G401.6 (cell line): ENCODE measurements around the gene SCP2.

ENCODE experiments used
- FAIRE-seq: peaks from 2 replicates; lab custom pipeline; 2012; peaks lifted over from hg19 to GRCh38; lab: Jason Lieb, UNC

SCP2 gene

DNA sequence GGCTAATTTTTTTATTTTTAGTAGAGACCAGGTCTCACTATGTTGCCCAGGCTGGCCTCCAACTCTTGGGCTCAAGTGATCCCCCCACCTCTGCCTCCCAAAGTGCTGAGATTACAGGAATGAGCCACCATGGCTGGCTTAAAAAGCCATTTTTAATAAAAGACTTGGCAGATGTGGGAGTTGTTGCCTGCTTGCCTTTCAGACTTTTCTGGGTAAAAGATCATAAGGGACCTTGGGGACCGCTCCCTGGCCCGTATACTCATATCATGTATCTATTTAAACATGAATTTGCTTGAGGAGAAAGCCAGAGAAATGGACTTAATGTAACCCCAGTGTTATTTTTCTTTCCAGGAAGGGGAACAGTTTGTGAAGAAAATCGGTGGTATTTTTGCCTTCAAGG, 111.5 kb downstream of the SCP2 start:
- no peak for FAIRE-seq

DNA sequence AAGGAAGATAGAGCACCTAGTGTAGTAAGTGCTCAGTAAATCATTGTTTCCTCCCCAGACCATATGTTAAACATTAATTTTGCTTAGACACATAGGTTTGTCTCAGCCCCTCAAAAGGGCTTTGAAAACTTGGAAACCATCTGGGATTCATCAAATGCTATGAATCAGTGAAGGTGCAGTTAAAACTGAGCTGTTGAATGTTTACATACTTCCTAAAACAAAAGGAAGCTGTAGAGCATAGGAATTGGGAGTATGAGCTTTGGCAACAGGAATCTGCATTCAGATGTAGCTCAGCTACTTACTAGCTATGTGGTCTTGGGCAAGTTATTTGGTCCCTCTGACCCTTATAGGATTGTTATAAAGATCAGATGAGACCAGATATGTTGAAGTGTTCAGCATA, 116.2 kb downstream of the SCP2 start:
- FAIRE-seq, result no peak

DNA sequence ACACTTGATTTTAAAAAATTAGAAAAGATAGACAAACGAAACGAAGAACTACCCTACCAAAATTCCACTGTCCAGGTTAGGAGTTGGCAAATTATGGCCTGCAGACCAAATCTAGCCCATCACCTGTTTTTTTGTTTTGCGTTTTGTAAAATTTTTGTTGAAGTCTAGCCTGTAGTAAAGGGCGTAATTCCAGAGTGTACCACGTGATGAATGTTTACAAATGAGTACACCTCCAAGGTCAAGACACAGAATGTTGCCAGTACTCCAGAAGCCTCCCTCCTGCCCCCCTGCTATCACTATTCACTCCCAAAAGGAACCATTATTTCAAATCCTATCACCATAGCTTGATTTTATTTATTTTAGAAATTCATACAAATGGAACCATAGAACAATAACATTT, 117.8 kb downstream of the SCP2 start:
- FAIRE-seq, result no peak

DNA sequence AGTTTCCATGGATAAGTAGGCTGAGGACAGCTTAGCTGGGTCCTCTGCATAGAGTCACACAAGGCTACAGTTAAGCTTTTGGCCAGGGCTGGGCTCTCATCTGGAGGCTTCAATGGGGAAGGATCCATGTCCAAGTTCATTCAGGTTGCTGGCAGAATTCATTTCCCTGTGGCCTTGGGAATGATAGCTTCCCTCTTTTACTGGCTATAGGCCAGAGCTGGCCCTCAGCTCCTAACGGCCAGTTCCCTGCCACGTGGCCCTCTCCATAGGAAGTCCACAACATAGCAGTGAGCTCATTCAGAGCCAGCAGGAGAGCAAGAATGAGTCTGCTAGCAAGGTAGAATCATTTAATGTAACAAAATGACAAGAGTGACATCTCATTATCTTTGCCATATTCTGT, 119.9 kb downstream of the SCP2 start:
- FAIRE-seq, result no peak

DNA sequence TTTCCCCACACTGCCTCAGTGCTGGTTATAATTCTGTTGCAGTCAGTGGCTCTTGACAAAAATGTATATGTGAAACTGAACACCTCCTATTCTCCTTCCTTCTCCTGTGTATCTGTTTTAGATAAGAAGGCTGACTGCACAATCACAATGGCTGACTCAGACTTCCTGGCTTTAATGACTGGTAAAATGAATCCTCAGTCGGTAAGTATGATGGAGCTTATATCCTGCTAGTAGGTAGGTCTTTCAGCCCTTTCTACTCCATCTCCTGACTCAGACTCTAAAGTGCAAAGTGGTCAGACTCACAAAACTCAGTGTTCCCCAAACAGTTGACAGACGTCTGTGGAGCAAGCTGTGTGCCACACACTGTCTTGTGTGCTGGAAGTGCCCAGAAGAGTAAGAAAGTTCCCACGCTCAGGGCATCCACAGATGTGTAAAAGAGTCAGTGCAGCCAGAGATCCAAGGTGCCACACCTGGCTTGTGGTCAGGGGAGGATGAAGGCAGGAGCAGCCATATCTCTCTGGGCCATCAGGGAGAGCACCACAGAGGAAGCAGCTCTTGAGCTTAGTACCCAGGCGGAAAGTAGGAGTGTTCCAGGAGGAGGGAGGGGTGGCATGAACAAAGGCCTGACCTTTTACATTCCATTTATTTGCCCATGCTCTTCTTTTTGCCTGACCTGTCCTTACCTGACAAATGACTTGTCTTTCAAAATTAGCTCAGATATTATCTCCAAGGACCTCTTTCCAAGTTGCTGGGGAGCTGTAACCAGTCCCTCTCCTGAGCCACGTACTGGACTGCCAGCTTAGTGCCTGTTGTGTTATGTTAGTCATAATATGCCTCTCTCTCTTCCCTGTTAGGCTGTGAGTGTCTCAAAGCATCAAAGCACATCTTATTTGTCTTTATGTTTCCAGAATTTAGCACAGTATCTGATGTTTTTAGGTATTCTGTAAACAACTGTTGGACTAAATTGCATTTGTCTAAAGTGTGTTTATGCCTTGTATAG, 121.0 kb downstream of the SCP2 start:
- no peak for FAIRE-seq

DNA sequence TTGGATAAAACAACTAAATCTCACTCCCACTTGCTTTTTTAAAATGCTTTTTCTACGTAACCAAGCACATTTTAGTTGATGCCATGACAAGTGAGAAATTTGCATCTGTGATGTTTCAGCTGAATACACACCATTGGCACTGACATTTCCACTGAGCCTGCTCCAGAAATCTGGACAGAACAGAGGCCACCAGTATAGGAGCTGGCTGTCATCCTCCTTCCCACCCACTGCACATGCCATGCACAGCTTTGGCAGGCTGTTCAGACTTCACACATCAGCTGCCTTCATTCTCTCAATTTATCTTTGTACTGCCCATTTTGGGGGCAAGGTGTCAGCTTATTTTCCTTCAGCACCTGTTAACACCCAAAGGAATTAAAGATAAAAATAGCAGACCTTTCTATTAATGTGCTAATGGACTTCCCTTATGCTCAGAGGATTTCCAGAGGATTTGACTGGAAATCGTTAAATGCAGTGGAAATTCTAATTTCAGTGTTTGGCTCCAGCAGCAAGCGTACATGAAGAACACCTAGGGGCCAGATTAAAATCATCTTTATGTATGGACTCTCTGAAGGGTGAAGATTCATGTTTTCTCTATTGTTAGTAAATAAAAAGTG, 122.0 kb downstream of the SCP2 start:
- FAIRE-seq, result no peak

DNA sequence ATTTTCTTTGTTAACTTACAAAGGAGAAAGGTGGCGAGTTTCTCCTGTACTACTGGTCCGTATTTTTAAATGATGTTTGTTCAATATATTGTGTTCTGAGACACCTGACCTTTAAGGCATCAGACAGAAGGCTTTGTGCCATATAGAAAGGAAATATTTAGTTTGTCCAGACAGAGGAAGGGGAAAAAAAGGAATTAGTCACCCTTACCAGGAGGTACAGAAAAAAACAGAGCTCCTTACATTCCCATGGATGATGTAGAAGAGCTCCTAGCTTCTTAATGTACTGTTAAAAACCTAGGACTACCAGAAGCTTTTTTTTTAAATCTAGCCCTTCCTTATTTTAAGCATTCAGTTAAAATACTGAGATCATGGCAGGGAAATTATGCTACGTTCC, 122.5 kb downstream of the SCP2 start:
- FAIRE-seq, result no peak

DNA sequence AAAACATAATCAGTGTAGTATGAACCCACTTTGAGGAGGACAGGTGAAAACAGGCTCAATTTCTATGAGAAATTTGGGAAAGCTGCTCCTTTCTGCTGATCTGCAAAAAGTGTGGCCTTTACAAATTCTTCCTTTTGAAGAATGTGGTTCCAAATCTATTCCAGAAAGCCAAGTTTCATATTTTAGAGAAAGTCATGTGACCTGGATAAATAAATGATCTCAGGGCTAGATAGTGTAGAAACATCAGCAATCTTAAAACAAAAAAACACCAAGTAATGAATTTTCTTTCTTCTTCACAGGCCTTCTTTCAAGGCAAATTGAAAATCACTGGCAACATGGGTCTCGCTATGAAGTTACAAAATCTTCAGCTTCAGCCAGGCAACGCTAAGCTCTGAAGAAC, 123.2 kb downstream of the SCP2 start:
- FAIRE-seq, result no peak

DNA sequence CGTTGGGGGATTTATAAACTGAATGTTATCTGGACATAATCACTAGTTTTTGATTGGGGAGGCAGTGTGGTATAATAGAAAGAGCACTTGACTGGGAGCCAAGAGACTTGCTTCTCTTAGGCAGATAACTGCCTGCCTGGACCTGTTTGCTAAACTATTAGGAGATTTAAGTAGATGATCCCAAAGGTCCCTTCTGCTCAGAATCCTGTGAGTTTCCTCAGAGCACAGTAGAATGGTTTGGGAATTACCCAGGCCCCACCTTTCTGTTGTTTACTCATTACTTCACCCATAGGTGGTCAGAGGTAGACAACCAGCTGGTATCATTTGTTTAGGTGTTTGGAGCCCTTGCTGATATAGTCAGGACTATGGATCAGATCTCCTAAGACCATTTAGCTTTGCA, 124.6 kb downstream of the SCP2 start:
- no peak for FAIRE-seq

DNA sequence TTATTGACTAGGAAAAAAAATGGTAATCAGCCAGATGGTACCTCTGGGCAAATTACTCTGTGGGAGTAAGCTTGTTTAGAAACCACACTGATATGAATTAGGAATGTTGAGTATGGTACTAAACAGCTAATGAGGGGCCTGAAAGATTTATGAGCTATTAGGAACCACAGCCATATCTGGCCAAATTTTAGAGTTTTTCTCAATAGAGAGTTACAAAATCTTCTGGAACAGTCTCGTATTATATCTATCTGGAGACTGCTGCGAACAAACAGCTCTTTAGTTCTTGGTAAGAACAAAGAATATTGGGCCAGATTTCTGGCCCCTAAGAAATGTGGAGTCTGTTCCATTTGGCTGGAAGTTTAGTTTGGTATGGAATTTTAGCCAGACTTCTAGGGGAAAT, 130.1 kb downstream of the SCP2 start:
- FAIRE-seq, result no peak

DNA sequence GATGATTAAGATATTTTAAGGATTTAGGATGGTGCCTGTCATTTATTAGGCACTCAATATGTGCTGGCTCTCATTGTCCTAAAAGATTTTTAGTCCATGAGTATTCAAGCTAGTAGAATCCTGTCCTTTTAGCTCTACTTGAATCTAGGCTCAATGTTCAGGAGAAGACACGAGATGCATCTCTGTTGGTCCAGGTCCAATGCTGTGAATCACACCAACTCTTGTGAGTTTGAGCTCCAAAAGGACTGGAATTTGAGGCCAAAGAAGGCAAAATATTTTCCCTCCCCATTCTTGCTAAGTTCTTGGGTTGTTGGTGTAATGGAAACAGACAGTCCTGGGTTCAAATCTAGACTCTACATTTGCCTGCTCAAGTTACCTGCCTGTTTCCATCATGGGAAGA, 133.5 kb downstream of the SCP2 start:
- no peak for FAIRE-seq

DNA sequence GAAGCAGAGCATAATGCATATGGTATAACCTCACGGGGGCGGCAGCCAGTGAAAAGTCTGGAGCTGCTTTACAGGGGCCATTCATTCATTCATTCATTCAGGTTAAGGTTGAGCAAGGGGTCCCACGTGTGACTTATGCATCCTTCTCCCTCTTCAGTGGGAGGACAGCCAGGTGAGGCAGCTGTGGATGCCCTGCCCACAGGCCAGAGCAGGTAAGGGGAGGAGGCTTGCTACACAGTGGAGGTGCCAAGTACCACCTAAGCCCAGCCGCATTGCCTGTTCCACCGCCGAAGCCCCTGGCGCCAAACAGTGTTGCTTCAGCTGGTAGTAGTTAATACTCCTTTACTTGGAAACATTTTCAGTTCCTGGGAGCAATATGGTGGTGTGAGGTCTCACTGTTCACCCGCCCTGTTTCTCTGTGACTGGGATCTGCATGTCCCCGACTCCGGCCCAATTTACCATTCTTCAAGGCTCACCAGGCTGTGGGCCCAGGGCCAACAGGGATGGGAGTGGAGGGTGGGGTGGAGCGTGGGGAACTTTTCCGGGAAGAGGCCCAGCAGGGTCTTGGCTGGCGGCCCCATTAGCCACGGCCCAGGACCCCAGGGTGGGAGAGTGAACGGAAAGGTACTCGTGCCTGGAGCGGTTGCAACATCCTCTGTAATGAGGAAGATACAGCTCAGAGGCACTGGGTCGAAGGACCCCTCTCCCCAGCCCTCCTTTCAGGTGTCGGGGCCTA, 134.2 kb downstream of the SCP2 start:
- no peak for FAIRE-seq

DNA sequence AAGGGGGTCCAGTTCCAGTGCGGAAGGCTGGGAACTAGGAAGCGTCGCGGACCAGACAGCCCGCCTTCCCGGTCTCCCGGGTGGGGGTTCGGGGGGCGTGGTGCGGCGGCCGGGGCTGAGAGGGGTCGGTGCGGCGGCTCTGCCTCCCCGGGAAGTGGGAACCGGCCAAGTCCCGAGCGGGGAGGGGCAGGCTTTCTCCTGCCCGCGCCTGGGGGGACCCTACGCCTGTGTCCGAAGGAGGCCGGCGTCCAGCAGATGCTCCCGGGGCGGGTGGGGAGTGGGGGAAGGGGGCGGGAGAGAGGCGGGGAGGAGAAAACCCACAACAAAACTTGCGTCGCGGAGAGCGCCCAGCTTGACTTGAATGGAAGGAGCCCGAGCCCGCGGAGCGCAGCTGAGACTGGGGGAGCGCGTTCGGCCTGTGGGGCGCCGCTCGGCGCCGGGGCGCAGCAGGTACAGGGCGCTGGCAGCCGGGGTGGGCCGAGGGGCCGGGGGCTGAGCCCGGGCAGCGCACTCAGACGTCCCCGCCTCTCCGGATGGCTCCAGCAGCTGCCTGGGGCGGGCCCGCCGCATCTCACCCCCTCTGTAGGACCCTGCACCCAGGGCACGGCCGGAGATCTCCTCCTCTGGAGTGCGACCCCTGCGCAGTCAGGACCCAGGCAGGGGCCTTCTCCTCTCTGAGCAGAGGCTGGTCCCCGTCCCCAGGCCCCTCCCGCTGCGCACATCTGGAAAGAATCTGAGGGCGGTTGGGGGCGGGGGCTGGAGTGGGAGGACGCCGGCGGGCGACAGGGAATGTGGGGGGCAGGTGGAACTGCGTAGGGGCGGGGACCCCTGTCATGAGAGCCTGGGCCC, 135.0 kb downstream of the SCP2 start, which contains the start of gene PODN:
PODN (plus strand) TSS at position 355 of the 849 bp plus-strand sequence. CDS start 7,643 bp downstream, outside the sequence.
- FAIRE-seq, result no peak

DNA sequence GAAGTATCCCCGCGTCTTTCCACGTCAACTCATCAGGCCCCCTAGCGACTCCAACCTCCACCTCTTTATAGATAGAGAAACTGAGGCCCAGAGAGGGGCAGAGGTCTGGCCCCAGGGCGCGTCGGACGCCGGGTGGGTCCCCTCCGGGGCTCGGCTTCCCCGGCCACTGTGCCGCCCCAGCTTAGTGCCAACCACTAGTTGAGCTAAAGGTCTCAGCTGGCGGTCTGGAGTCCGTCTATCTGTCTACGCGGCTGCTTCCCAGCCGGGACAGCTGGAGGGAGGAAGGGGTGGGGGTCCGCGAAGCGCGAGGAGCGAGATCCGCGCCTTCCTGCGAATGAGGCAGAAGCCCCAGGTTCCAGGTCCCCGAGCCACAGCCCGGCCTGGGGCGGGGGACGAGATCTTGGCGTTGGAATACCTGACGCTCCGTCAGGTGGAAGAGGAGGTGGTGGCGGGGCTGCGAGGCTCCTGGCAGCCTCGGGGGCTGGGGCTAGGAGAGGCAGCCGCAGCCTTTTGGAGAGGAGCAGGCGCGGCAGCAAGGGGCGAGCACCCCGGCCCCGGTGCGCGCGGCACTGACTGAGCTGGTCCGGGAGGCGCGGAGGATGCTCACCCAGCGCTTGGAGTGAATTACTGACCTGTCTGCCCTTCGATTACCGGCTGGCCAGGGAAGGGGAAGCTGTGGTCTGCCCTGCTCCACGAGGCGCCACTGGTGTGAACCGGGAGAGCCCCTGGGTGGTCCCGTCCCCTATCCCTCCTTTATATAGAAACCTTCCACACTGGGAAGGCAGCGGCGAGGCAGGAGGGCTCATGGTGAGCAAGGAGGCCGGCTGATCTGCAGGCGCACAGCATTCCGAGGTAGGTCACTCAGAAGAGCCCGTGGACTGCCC, 135.9 kb downstream of the SCP2 start:
- FAIRE-seq, result no peak

DNA sequence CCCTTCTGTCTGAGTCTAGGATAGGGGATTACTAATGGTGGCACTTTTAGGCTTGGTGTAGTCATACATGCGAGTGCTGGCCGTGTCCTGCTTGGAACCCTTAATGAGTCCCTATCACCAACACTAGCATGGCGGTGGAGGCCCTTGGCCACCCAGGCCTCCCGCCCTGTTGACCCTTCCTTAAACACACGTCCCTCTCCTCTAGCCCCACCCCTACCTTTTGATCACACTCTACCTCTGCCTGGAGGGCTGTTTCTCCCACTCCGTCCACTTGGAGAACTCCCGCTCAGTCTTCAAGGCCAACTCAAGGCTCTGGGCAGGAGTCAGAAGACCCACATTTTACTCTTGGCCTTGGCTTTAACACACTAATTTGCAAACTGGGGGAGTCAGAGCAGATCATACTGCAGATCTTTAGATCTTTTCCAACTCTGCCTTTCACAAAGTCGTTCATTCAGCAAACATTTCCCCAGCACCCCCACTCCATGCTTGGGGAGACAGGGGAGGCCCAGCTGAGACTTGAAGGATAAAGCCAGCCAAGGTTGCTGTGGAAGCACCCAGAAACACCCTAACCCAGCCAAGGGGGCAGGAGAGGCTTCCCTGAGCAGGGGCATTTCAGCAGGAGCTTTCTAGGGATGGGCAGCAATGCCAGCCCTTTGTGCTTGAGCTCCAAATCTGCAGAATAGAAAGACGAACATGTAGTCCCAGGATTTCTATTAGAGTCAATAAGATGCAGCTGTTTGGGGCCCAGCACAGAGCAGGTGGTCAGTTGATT, 136.9 kb downstream of the SCP2 start:
- FAIRE-seq, result no peak

DNA sequence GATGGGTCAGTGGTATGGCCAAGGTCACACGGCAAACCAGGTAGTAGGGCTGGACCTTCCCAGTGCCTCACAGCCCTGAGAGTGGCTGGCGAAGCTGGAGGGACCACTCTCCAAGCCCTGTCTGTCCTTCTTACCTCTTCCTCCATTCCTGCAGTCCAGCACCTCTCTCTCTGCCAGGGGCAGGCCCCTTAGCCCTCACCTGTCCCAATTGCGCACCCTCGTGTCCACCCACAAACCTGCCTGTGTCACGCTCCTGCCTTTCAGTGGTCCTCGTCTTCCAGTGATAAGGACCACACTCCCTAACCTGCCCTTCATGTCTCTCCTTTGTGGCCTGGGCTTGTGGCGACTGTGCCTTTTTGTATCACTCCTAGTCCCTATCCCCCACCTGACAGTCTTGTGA, 138.3 kb downstream of the SCP2 start:
- FAIRE-seq, result no peak

DNA sequence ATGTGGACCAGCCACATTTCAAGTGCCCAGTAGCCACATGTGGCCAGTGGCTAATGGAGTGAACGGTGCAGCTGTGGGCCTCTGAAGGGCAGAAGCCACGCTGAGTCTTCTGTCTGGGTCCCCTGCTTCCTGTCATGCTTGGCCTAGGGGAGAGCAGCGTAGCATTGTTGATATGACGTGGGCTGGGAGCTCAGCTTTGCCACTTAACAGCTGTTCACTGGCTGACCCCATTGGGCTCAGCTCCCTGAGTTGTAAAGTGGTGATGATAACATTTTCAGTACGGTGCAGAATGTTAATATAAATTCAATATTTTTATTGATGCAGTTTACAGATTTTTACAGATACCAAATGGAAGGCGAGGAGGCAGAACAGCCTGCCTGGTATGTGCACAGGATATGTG, 139.4 kb downstream of the SCP2 start:
- no peak for FAIRE-seq

DNA sequence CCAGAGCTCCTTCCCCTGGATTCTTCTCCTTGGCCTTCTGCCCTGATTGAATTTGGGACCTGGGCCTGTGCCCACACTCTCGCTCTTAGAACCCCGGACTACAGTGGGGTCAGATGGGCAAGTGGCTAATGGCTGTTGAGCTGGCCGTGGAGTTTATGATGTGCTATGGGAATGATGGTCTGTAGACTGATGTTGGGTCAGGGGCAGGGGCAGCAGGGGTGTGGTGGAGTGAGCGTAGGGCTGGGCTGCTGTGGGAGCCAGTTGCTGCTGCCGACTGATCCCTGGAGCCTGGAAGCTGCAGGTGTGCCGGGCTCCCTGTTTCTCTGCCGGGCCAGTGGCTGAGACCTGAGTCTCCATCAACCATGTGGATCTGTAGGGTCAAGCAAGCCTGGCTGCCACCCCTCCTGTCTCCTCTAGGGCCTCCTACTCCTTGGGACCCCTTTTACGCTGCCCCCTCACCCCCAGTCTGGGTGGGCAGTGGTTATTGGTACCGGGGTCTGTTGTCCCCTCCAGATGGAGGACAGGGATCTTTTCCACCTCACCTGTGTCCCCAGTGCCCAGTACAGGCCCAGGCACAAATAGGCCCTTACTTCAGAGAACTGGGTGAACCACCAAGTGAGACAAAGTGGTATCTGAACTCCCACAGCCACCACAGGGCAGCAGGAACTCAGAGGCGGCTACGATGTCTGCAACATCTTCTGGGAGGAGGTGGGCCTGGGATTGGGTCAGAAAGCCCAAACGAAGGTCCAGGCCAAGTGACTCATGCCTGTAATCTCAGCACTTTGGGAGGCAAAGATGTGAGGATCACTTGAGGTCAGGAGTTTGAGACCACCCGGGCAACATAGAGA, 140.0 kb downstream of the SCP2 start:
- FAIRE-seq, result no peak

DNA sequence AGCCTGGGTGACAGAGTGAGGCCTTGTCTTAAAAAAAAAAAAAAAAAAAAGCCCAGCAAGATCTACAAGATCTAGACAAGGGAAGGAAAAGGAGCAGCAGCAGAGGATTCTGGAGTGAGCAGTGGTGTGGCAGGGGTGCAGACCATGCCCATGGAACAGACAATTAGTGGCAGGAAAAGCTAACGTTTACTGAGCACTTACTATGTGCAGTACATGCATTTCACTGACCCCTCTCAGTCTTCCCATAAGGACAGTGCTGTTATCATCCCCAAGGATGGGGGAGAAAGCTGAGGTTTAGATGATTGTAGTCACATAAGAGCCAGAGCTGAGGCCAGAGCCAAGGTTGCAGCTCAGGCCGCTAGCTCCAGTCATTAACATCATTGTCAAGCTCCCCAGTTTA, 140.8 kb downstream of the SCP2 start:
- no peak for FAIRE-seq
